Caco-2 (cell line): ENCODE measurements around the gene CHID1. TPM values are rescaled to one million over a fixed set of nuclear protein-coding genes. Genes with fewer than 3 reads are reported as not detected.

Source experiments
- BruUV-seq: library from RNA; stranded (reverse); fragments of 400-500 nt; replicated peaks from 2 replicates; lab custom pipeline; 2021; lab: Mats Ljungman, UMichigan
- CTCF ChIA-PET: fragments of 300-600 bp; sonication (Branson Sonifier 250); formaldehyde crosslinking; loops from one replicate; lab custom pipeline; 2022; ENCODE audit warnings: antibody characterized with exemption; lab: Charles Lee
- POLR2A ChIA-PET: fragments of 300-600 bp; sonication (Branson Sonifier 250); formaldehyde crosslinking; loops from one replicate; lab custom pipeline; 2022; ENCODE audit warnings: antibody characterized with exemption; lab: Charles Lee
- DNase-seq, 2 experiments: peaks; one replicate each; pipeline versions ENCODE4 v3.0.0 to v3.0.0-alpha.2; 2020 to 2022
- H3K27me3 ChIP-seq: replicated peaks from 2 replicates; pipeline ENCODE4 v1.6.0; 2011; ENCODE audit warnings: low read length; ENCODE audit not compliant: control insufficient read depth, insufficient read depth
- H3K36me3 ChIP-seq: 2 replicates; pipeline ENCODE4 v1.5.1; 2011; ENCODE audit warnings: low read length; ENCODE audit not compliant: control insufficient read depth, insufficient read depth
- H3K4me1 ChIP-seq: fragments of 250-450 bp; sonication (Bioruptor Pico); 2 replicates; pipeline ENCODE4 v1.5.1; 2020; ENCODE audit warnings: mild to moderate bottlenecking
- H3K4me3 ChIP-seq: 2 replicates; pipeline ENCODE4 v1.5.1; 2011; ENCODE audit warnings: low read depth, mild to moderate bottlenecking, control low read depth, low read length
- H3K9me3 ChIP-seq: fragments of 250-450 bp; sonication (Bioruptor Pico); 2 replicates; pipeline ENCODE4 v1.5.1; 2020; ENCODE audit warnings: mild to moderate bottlenecking, moderate library complexity
- H3K27ac Mint-ChIP-seq: one replicate; pipeline ENCODE4 v1.8.0; 2022; ENCODE audit warnings: mixed read lengths; ENCODE audit not compliant: unreplicated experiment
- H3K27me3 Mint-ChIP-seq: one replicate; pipeline ENCODE4 v1.8.0; 2022; ENCODE audit warnings: mixed read lengths; ENCODE audit not compliant: insufficient read depth, unreplicated experiment
- H3K36me3 Mint-ChIP-seq: one replicate; pipeline ENCODE4 v1.8.0; 2022; ENCODE audit warnings: mild to moderate bottlenecking, mixed read lengths; ENCODE audit not compliant: insufficient read depth, unreplicated experiment
- H3K4me1 Mint-ChIP-seq: one replicate; pipeline ENCODE4 v1.8.0; 2022; ENCODE audit warnings: low read depth, mixed read lengths; ENCODE audit not compliant: unreplicated experiment
- H3K4me3 Mint-ChIP-seq: one replicate; pipeline ENCODE4 v1.8.0; 2022; ENCODE audit warnings: mild to moderate bottlenecking, moderate library complexity, mixed read lengths; ENCODE audit not compliant: unreplicated experiment
- H3K9me3 Mint-ChIP-seq: one replicate; pipeline ENCODE4 v1.8.0; 2022; ENCODE audit warnings: mixed read lengths; ENCODE audit not compliant: unreplicated experiment
- CTCF ChIP-seq, 2 experiments: fragments of 200-600 bp in 1 of 2; IDR thresholded peaks; 1 replicate in 1 of 2; 2 replicates in 1 of 2; pipeline versions ENCODE4 v1.5.1 to v1.8.0; 2011 to 2022; ENCODE audit warnings: antibody characterized with exemption in 1 of 2, control low read depth in 1 of 2, inconsistent platforms in 1 of 2, low read depth in 1 of 2, low read length in 1 of 2, mild to moderate bottlenecking in 1 of 2, moderate library complexity in 1 of 2; ENCODE audit not compliant: insufficient read depth in 1 of 2, severe bottlenecking in 1 of 2, unreplicated experiment in 1 of 2
- intact Hi-C: fragments of 100-400 bp; cut with micrococcal nuclease; formaldehyde crosslinking; loops from one replicate; pipeline ENCODE4 v1.10.0; 2022; ENCODE audit not compliant: unreplicated experiment
- total RNA-seq: library from RNA; stranded (reverse); gene quantifications from 2 replicates; pipeline ENCODE4 v1.2.3, GENCODE V29; 2022

The CHID1 gene
- total RNA-seq, 1 experiment from 2014 or later, result 180 TPM

GRCh38 chr11:928786-929185 is 18.2 kb upstream of the CHID1 start:
- H3K36me3 ChIP-seq, result no peaks in the 10 kb centered on the region
- ChIA-PET POLR2A (no interaction called here), CTCF (interaction anchor here (0.6 to 0.9 kb wide), 2 partner anchors 24 to 383 kb away, joined by 3 to 5 read pairs; no protein-coding TSS in a partner anchor)
- H3K27ac Mint-ChIP-seq, result peak overlapping the region; percentile 48
- peaks cover 15% of the 10 kb centered on the region; the same call in 1 of the 2 replicates for H3K4me1 ChIP-seq
- peaks cover 12% of the 10 kb centered on the region for H3K4me1 Mint-ChIP-seq
- H3K9me3 ChIP-seq, result no peaks in the 10 kb centered on the region
- H3K9me3 Mint-ChIP-seq, result no peaks in the 10 kb centered on the region
- intact Hi-C loops, result no loop called here
- peaks cover 44% of the 10 kb centered on the region for H3K36me3 Mint-ChIP-seq
- H3K27me3 ChIP-seq, result no peaks in the 10 kb centered on the region
- H3K4me3 Mint-ChIP-seq, result peak overlapping the region; percentile 55
- TF ChIP-seq CTCF (IDR thresholded peaks at IDR 0.05; ENCODE audit: insufficient read depth in 1 of 2, low read depth in 1 of 2, low read length in 1 of 2, severe bottlenecking in 1 of 2, unreplicated experiment in 1 of 2), result no peak
- DNase-seq, result no peak
- no peak overlapping the region for H3K4me3 ChIP-seq
- no peaks in the 10 kb centered on the region for H3K27me3 Mint-ChIP-seq
- BruUV-seq, result no TSS peak

GRCh38 chr11:927871-928270 is 17.3 kb upstream of the CHID1 start:
- BruUV-seq, result no TSS peak
- ChIA-PET CTCF (no interaction called here), POLR2A (no interaction called here)
- no peaks in the 10 kb centered on the region for H3K9me3 Mint-ChIP-seq
- H3K4me3 Mint-ChIP-seq, result no peak overlapping the region
- no peaks in the 10 kb centered on the region for H3K36me3 ChIP-seq
- no peaks in the 10 kb centered on the region for H3K9me3 ChIP-seq
- no peaks in the 10 kb centered on the region for H3K27me3 Mint-ChIP-seq
- peaks cover 37% of the 10 kb centered on the region for H3K36me3 Mint-ChIP-seq
- H3K4me3 ChIP-seq, result no peak overlapping the region
- H3K4me1 ChIP-seq, result peaks cover 15% of the 10 kb centered on the region; the same call in 1 of the 2 replicates
- intact Hi-C loops, result loop anchor here (2.0 kb wide), 1 partner anchor 25 kb away; no protein-coding TSS in a partner anchor
- H3K27me3 ChIP-seq, result no peaks in the 10 kb centered on the region
- no peak for TF ChIP-seq CTCF (IDR thresholded peaks at IDR 0.05; ENCODE audit: insufficient read depth in 1 of 2, low read depth in 1 of 2, low read length in 1 of 2, severe bottlenecking in 1 of 2, unreplicated experiment in 1 of 2)
- H3K27ac Mint-ChIP-seq, result no peak overlapping the region
- peaks cover 6% of the 10 kb centered on the region for H3K4me1 Mint-ChIP-seq
- DNase-seq, result no peak

- intact Hi-C loops, result loop anchor here (2.0 kb wide), 1 partner anchor 26 kb away; no protein-coding TSS in a partner anchor
- Histone ChIP-seq H3K4me3 (peak overlapping the region; percentile 52), H3K9me3 (no peaks in the 10 kb centered on the region), H3K27me3 (no peaks in the 10 kb centered on the region), H3K36me3 (no peaks in the 10 kb centered on the region), H3K4me1 (peaks cover 15% of the 10 kb centered on the region; the same call in 1 of the 2 replicates)
- Mint-ChIP-seq H3K4me3 (peak overlapping the region; percentile 89), H3K9me3 (no peaks in the 10 kb centered on the region), H3K4me1 (peaks cover 6% of the 10 kb centered on the region), H3K27me3 (no peaks in the 10 kb centered on the region), H3K27ac (peak overlapping the region; percentile 87), H3K36me3 (peaks cover 30% of the 10 kb centered on the region)
- TF ChIP-seq CTCF (IDR thresholded peaks at IDR 0.05; ENCODE audit: insufficient read depth in 1 of 2, low read depth in 1 of 2, low read length in 1 of 2, severe bottlenecking in 1 of 2, unreplicated experiment in 1 of 2), result no peak
- peak in 1 of 2 experiments; percentile 21 for DNase-seq
- ChIA-PET POLR2A (no interaction called here), CTCF (no interaction called here)
- TSS peak; percentile 30 for BruUV-seq
Measured at GRCh38 chr11:926341-926916, 15.8 kb upstream of the CHID1 start.
